ENCODE measurements around the gene RNU6-1. TPM values are rescaled to one million over a fixed set of nuclear protein-coding genes. Genes with fewer than 3 reads are reported as not detected.

RNU6-1 gene
- total and polyA plus RNA-seq, 12 donors: not detected

DNA sequence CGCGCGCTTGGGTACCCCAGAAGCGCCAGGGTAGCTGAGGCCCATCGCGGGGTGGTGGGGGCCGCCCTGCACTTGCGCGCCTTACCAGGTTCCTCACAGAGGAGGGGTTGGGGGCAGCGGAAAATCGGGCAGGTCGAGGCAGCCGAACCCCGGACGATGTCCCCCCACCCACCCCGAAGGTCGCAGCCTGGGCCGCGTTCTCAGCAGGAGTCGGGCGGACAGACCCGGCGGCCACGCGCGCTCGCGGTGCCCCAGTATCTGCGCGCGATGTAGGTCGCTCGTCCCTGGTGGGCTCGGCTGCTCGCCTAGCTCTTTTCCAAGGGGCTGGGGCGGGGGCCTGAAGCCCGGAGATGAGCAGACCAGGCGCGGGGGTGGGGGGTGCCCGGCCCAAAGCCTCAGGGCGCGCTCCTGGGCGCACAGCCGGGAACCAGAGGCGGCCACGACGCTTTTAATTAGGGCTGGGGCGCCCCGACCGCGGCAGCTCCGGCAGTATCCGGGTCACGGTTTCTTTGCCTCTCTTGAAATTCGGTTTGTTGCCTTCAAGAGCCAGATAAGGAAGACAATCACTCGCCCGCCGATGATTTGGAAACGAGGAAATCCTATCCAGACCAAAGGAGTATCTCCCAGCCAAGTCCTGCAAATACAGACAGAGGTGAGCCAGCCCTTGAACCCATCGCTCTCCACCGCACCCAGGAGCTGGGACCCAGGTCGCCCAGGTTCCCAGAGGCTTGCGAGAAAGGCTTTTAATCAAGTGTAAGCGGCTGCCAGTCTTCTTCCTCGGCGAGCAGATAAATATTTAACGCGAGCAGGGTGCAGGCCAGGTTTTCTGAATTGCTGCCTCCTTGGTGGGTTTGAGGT lies 10.0 kb downstream of the RNU6-1 start:
- WGBS, 2 donors: 6 to 9% methylated on average over 68 of the region's 68 CpGs

GRCh38 chr15:67828969-67829646 lies 10.7 kb downstream of the RNU6-1 start:
- peak overlapping the region in 3 of 10 donors; percentile 2 to 25 (median 16) for H3K4me3 ChIP-seq
- peaks cover 0 to 7% (median 0%) of the 10 kb centered on the region in 9 donors for H3K36me3 ChIP-seq
- peaks cover 17 to 78% (median 63%) of the 10 kb centered on the region in 9 donors for H3K4me1 ChIP-seq
- no peak overlapping the region for H3K27ac ChIP-seq
- peaks cover 85 to 100% (median 100%) of the 10 kb centered on the region in 7 donors for H3K27me3 ChIP-seq
- no peak for DNase-seq
- intact Hi-C loops (cut with DNase I): no loop called here
- no peaks in the 10 kb centered on the region for H3K9me3 ChIP-seq
- no peak for ATAC-seq
- 4 to 5% methylated on average over 54 of the region's 54 CpGs for WGBS, 2 donors
- TF ChIP-seq CTCF (IDR thresholded peaks at IDR 0.05): no peak

More for the DNA sequence above, 10.0 kb downstream of the RNU6-1 start:
- intact Hi-C loops (cut with DNase I): loop anchor here in 6 of 10 donors (5.0 to 10.0 kb wide), 5 partner anchors 55 to 885 kb away; partner anchors contain the start of gene C15orf61 (in 2 of the 6)
- H3K9me3 ChIP-seq: no peaks in the 10 kb centered on the region
- no peak for DNase-seq
- H3K27ac ChIP-seq: no peak overlapping the region
- peaks cover 83 to 100% (median 100%) of the 10 kb centered on the region in 7 donors for H3K27me3 ChIP-seq
- H3K4me3 ChIP-seq: no peak overlapping the region
- peaks cover 0 to 7% (median 0%) of the 10 kb centered on the region in 9 donors for H3K36me3 ChIP-seq
- H3K4me1 ChIP-seq: peaks cover 24 to 79% (median 67%) of the 10 kb centered on the region in 9 donors
- TF ChIP-seq CTCF (IDR thresholded peaks at IDR 0.05): no peak
- ATAC-seq: no peak

DNA sequence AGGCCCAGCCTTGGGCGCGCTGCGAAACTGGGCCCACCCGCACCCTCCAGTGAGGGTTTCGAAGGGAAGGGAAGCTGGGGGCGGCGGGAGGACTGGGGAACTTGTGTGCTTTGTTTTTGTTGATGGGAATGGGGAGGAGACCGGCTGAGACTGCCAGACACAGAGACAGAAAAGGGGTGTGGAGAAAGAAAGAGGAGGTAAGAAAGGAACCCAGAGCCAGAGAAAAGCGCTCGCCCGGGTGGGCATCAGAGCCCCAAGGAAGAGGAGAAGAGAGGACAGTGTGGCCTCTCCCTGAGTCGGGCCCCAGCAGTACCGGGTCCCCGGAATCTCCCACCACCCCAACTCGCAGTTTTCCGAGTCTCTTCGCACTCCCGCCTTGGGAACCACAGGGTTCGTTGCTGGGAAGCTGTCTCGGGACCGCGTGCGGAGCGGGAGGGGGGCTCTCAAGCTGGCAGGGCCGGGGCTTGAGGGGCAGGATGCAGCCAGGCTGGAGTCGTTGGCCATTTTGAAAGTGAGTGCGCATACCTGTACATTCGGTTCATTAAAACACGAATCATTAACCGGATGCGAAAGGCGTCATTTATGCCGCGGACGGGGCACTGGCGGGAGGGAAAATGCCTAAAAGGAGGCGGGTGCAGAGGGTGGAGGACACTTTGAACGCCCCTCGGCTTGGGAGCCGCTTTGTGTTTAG lies 11.4 kb downstream of the RNU6-1 start:
- Histone ChIP-seq H3K4me3 (peak overlapping the region in 8 of 10 donors; percentile 10 to 31 (median 18)), H3K4me1 (peaks cover 10 to 78% (median 57%) of the 10 kb centered on the region in 9 donors), H3K27me3 (peaks cover 85 to 100% (median 100%) of the 10 kb centered on the region in 7 donors), H3K36me3 (peaks cover 0 to 7% (median 0%) of the 10 kb centered on the region in 9 donors), H3K9me3 (no peaks in the 10 kb centered on the region), H3K27ac (no peak overlapping the region)
- 3 to 5% methylated on average over 40 of the region's 40 CpGs for WGBS, 2 donors
- DNase-seq: no peak
- intact Hi-C loops (cut with DNase I): no loop called here
- TF ChIP-seq CTCF (IDR thresholded peaks at IDR 0.05): no peak
- ATAC-seq: no peak

Data from heart right ventricle (tissue), 16 donors.